ENCODE results near the gene IKBKE. TPM values are rescaled to one million over a fixed set of nuclear protein-coding genes. Genes with fewer than 3 reads are reported as not detected.
A peak's percentile ranks its signal among the peaks of the same experiment; 100 is the strongest.

IKBKE gene
- total and polyA plus RNA-seq, 9 donors = 3.4 to 6.2 (median 4.0) TPM

- WGBS (ENCODE audit: insufficient coverage) = 100% methylated on average over 4 of the region's 7 CpGs
- no peak for DNase-seq
- Histone ChIP-seq H3K27ac (ENCODE audit: low read length) (no peak overlapping the region), H3K27me3 (ENCODE audit: control insufficient read depth, insufficient read depth, low read length) (no peaks in the 10 kb centered on the region), H3K4me1 (ENCODE audit: control insufficient read depth, insufficient read depth, low read length) (peaks cover 25% of the 10 kb centered on the region), H3K9me3 (replicated peaks; ENCODE audit: control insufficient read depth, low read depth, low read length) (no peaks in the 10 kb centered on the region), H3K36me3 (ENCODE audit: control insufficient read depth, insufficient read depth, low read length) (peaks cover 84% of the 10 kb centered on the region), H3K4me3 (ENCODE audit: low read length) (no peak overlapping the region)
Measured at GRCh38 chr1:206441336-206441967, 28.8 kb upstream of the IKBKE start.

GRCh38 chr1:206442101-206442500 lies 28.2 kb upstream of the IKBKE start:
- Histone ChIP-seq H3K9me3 (replicated peaks; ENCODE audit: control insufficient read depth, low read depth, low read length) (no peaks in the 10 kb centered on the region), H3K27ac (ENCODE audit: low read length) (no peak overlapping the region), H3K4me1 (ENCODE audit: control insufficient read depth, insufficient read depth, low read length) (peaks cover 32% of the 10 kb centered on the region), H3K4me3 (ENCODE audit: low read length) (no peak overlapping the region), H3K36me3 (ENCODE audit: control insufficient read depth, insufficient read depth, low read length) (peaks cover 82% of the 10 kb centered on the region), H3K27me3 (ENCODE audit: control insufficient read depth, insufficient read depth, low read length) (no peaks in the 10 kb centered on the region)
- DNase-seq = no peak
- 93% methylated on average over 1 of the region's 4 CpGs for WGBS (ENCODE audit: insufficient coverage)

DNA sequence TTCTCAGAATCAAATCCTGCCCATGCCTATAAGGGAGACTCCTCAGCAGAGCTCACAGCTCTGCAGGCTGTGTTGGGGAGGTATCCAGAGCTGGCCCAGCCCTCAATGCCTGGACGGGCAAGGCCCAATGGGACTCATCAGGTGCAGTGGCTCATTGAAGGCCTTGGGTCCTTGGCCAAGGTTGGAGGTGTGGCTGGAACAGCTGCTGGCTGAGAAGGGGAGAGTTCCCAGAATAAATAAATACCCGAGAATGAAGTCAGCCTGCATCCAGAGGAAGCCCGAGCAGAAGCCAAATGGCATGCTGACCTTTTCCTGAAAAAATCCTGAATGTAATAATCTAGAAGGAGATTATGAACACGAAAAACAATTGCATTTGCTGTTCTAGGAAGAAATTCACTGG lies 25.2 kb upstream of the IKBKE start:
- peak; percentile 90 for DNase-seq
- Histone ChIP-seq H3K9me3 (replicated peaks; ENCODE audit: control insufficient read depth, low read depth, low read length) (no peaks in the 10 kb centered on the region), H3K4me3 (ENCODE audit: low read length) (no peak overlapping the region), H3K4me1 (ENCODE audit: control insufficient read depth, insufficient read depth, low read length) (peaks cover 51% of the 10 kb centered on the region), H3K27me3 (ENCODE audit: control insufficient read depth, insufficient read depth, low read length) (no peaks in the 10 kb centered on the region), H3K27ac (ENCODE audit: low read length) (peak overlapping the region; percentile 87), H3K36me3 (ENCODE audit: control insufficient read depth, insufficient read depth, low read length) (peaks cover 82% of the 10 kb centered on the region)
- 15% methylated on average over 2 of the region's 4 CpGs for WGBS (ENCODE audit: insufficient coverage)

DNA sequence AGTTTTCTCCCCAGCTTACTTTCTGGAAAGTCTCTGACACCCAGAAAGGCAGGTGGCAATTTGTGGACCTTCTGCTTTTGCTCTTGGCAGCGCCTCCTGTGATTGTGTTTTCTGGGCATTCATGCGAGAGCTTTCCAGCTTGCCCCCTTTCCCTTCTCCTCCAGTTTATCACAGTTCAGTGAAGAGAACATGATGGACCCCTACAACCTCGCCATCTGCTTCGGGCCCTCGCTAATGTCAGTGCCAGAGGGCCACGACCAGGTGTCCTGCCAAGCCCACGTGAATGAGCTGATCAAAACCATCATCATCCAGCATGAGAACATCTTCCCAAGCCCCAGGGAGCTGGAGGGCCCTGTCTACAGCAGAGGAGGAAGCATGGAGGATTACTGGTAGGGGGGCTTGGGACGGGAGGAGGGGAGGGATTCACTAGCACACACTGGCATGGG lies 24.3 kb upstream of the IKBKE start:
- Histone ChIP-seq H3K27me3 (ENCODE audit: control insufficient read depth, insufficient read depth, low read length) (no peaks in the 10 kb centered on the region), H3K9me3 (replicated peaks; ENCODE audit: control insufficient read depth, low read depth, low read length) (no peaks in the 10 kb centered on the region), H3K36me3 (ENCODE audit: control insufficient read depth, insufficient read depth, low read length) (peaks cover 82% of the 10 kb centered on the region), H3K4me3 (ENCODE audit: low read length) (no peak overlapping the region), H3K27ac (ENCODE audit: low read length) (peak overlapping the region; percentile 87), H3K4me1 (ENCODE audit: control insufficient read depth, insufficient read depth, low read length) (peaks cover 59% of the 10 kb centered on the region)
- WGBS (ENCODE audit: insufficient coverage) = 95% methylated on average over 5 of the region's 8 CpGs
- DNase-seq = no peak

DNA sequence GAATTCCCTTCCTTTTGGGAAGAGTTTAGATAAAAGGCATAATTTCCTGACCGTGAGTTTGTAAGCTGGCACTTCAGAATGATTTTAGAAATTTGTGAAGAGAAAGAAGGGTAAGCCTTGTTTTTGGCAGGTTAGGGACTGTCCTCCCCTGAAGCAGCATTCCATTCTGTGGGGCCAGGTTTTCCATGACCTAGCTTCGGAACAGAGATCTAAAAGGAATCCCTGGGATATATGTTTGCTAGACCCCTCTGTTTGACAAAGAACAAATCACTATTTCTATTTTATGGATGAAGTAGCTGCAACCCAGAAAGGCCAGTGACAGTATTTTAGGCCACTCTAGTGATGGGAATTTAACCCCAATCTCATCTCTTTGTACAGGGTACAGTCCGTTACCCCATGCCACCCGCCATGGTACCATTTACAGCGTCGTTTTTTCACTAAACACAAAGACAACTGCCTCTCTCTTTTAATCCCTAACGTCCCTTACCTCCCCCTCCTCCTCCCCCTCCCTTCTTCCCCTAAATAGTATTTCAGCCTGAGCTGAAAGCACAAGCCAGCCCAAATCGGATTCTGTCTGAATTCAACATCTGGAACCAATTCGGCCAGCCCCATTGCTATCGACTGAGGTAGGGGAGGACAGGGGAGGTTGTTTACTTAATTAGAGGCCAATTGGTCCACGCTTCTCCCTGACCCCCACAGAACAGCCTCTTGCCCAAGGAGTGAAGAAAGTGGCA lies 23.4 kb upstream of the IKBKE start:
- no peak overlapping the region for H3K4me3 ChIP-seq (ENCODE audit: low read length)
- H3K27me3 ChIP-seq (ENCODE audit: control insufficient read depth, insufficient read depth, low read length) = no peaks in the 10 kb centered on the region
- peak; percentile 86 for DNase-seq
- no peaks in the 10 kb centered on the region for H3K9me3 ChIP-seq (replicated peaks; ENCODE audit: control insufficient read depth, low read depth, low read length)
- WGBS (ENCODE audit: insufficient coverage) = no CpG with 5 or more reads among the region's 11 CpGs
- peaks cover 67% of the 10 kb centered on the region for H3K4me1 ChIP-seq (ENCODE audit: control insufficient read depth, insufficient read depth, low read length)
- H3K36me3 ChIP-seq (ENCODE audit: control insufficient read depth, insufficient read depth, low read length) = peaks cover 81% of the 10 kb centered on the region
- H3K27ac ChIP-seq (ENCODE audit: low read length) = peak overlapping the region; percentile 87

DNA sequence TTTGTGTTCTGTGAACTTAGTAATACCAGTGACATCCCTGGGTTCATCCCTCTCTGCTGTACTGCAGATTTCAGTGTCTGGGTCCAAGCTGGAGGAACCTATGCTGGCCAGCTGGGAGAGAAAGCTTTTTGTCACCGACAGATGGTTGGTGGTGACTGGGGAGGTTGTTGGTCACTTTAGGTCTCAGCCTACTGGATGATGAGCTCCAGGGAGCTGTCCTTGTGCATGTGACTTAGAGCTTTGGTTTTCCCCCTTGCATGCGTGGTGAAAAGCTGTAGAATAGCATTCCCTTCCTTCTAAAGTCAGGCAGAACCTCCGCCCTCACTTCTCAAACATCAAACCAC lies 22.9 kb upstream of the IKBKE start:
- no peak for DNase-seq
- H3K4me3 ChIP-seq (ENCODE audit: low read length) = no peak overlapping the region
- WGBS (ENCODE audit: insufficient coverage) = no CpG with 5 or more reads among the region's 3 CpGs
- H3K4me1 ChIP-seq (ENCODE audit: control insufficient read depth, insufficient read depth, low read length) = peaks cover 68% of the 10 kb centered on the region
- H3K36me3 ChIP-seq (ENCODE audit: control insufficient read depth, insufficient read depth, low read length) = peaks cover 77% of the 10 kb centered on the region
- H3K27me3 ChIP-seq (ENCODE audit: control insufficient read depth, insufficient read depth, low read length) = no peaks in the 10 kb centered on the region
- peak overlapping the region; percentile 87 for H3K27ac ChIP-seq (ENCODE audit: low read length)
- H3K9me3 ChIP-seq (replicated peaks; ENCODE audit: control insufficient read depth, low read depth, low read length) = no peaks in the 10 kb centered on the region

DNA sequence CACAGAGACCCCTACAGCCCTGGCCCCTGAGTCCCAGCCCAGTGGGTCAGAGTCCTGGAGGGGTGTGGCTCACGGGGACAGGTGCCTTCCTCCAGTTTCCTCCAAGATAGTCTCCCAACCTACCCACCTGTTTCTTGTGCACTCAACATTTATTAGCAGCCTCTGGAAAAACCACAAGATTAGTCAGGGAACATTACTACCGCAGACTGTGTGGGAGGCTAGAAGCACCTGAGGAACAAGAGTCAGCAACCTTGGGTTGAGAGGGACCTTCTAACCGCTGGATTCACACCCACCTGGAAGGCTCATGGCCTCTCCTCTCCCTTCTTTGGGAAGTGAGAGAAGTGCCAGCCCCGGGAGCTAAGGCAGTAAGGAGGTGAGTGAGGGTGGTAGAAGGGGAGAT lies 22.5 kb upstream of the IKBKE start:
- peaks cover 76% of the 10 kb centered on the region for H3K36me3 ChIP-seq (ENCODE audit: control insufficient read depth, insufficient read depth, low read length)
- no CpG with 5 or more reads among the region's 4 CpGs for WGBS (ENCODE audit: insufficient coverage)

DNA sequence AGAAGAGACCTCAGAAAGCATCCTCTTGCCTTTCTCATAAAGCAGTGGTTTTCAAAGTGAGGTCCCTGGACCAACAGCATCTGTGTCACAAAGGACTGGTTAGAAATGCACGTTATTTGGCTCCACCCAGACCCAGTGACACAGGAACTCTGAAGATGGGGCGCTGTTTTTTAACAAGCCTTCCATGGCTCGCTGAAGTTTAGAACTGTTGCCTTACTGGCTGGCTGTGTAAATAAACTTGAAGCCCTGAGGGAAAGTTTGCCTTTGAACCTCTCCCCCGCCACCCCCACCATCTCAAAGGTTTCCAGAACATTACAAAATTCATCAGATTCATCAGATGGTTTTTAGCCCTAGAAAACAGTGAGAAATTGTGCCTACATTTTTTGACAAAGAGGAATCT lies 21.8 kb upstream of the IKBKE start:
- H3K4me3 ChIP-seq (ENCODE audit: low read length) = no peak overlapping the region

More for the DNA sequence above, 22.5 kb upstream of the IKBKE start:
- no peak for DNase-seq
- no peaks in the 10 kb centered on the region for H3K9me3 ChIP-seq (replicated peaks; ENCODE audit: control insufficient read depth, low read depth, low read length)
- peaks cover 68% of the 10 kb centered on the region for H3K4me1 ChIP-seq (ENCODE audit: control insufficient read depth, insufficient read depth, low read length)
- H3K27me3 ChIP-seq (ENCODE audit: control insufficient read depth, insufficient read depth, low read length) = no peaks in the 10 kb centered on the region
- no peak overlapping the region for H3K4me3 ChIP-seq (ENCODE audit: low read length)
- peak overlapping the region; percentile 87 for H3K27ac ChIP-seq (ENCODE audit: low read length)

GRCh38 chr1:206449565-206449964 lies 20.7 kb upstream of the IKBKE start:
- 13% methylated on average over 1 of the region's 1 CpG for WGBS (ENCODE audit: insufficient coverage)
- no peak overlapping the region for H3K4me3 ChIP-seq (ENCODE audit: low read length)
- DNase-seq = no peak
- peaks cover 61% of the 10 kb centered on the region for H3K4me1 ChIP-seq (ENCODE audit: control insufficient read depth, insufficient read depth, low read length)
- peaks cover 78% of the 10 kb centered on the region for H3K36me3 ChIP-seq (ENCODE audit: control insufficient read depth, insufficient read depth, low read length)
- no peaks in the 10 kb centered on the region for H3K9me3 ChIP-seq (replicated peaks; ENCODE audit: control insufficient read depth, low read depth, low read length)
- H3K27ac ChIP-seq (ENCODE audit: low read length) = peak overlapping the region; percentile 31
- no peaks in the 10 kb centered on the region for H3K27me3 ChIP-seq (ENCODE audit: control insufficient read depth, insufficient read depth, low read length)

More for the DNA sequence above, 21.8 kb upstream of the IKBKE start:
- Histone ChIP-seq H3K4me1 (ENCODE audit: control insufficient read depth, insufficient read depth, low read length) (peaks cover 68% of the 10 kb centered on the region), H3K27ac (ENCODE audit: low read length) (no peak overlapping the region), H3K9me3 (replicated peaks; ENCODE audit: control insufficient read depth, low read depth, low read length) (no peaks in the 10 kb centered on the region), H3K36me3 (ENCODE audit: control insufficient read depth, insufficient read depth, low read length) (peaks cover 78% of the 10 kb centered on the region), H3K27me3 (ENCODE audit: control insufficient read depth, insufficient read depth, low read length) (no peaks in the 10 kb centered on the region)
- no peak for DNase-seq
- 83% methylated on average over 2 of the region's 4 CpGs for WGBS (ENCODE audit: insufficient coverage)

GRCh38 chr1:206450281-206450680 lies 20.0 kb upstream of the IKBKE start:
- peaks cover 81% of the 10 kb centered on the region for H3K36me3 ChIP-seq (ENCODE audit: control insufficient read depth, insufficient read depth, low read length)
- peaks cover 58% of the 10 kb centered on the region for H3K4me1 ChIP-seq (ENCODE audit: control insufficient read depth, insufficient read depth, low read length)
- DNase-seq = no peak
- WGBS (ENCODE audit: insufficient coverage) = 92% methylated on average over 10 of the region's 12 CpGs
- no peak overlapping the region for H3K4me3 ChIP-seq (ENCODE audit: low read length)
- no peaks in the 10 kb centered on the region for H3K27me3 ChIP-seq (ENCODE audit: control insufficient read depth, insufficient read depth, low read length)
- no peaks in the 10 kb centered on the region for H3K9me3 ChIP-seq (replicated peaks; ENCODE audit: control insufficient read depth, low read depth, low read length)
- H3K27ac ChIP-seq (ENCODE audit: low read length) = peak overlapping the region; percentile 67

Measured in muscle of leg (tissue), 11 donors.